ENCODE results near the gene CPTP. TPM values are rescaled to one million over a fixed set of nuclear protein-coding genes. Genes with fewer than 3 reads are reported as not detected.

Gene CPTP
- total and polyA plus RNA-seq, 2 of the 13 experiments (the other 11 are each of a cell fraction or from before 2014, with no cell fraction given): 5.5 to 9.3 TPM

DNA sequence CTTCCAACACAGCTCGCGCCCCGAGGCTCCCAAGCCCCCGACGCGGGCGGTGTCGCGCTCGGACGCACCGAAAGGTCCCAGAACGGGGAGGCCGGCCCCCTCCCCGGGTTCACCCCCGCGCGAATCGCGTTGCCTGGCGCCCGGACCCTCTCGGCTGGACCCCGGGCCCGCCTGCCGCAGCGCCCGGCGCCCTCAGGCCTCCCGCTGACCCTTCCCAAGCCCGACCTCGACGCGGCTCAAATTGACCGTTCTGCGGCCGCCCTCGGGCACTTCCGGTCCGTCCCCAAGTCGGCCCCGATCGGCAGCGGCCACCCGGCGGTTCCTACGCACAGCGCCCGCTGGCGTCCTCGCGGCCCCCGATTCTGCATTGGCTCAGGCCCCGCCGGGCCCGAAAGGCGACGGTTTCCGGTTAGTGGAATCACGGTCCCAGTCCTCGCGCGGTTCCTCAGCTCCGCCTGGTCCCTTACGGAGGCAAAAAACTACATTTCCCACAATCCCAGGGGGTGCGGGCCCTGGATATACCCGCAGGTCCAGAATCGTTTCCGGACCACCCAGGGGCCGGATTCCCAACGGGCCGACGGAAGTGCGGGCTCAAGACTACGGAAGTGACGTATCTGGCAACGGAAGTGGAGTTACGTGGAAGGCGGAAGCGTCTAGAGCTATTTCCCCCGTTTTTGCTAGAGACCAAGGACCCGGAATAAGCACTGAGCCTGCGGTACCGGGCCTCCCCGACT is 50.5 kb downstream of the CPTP start, which contains the start of gene AURKAIP1 (continued):
- TF ChIP-seq ISL2 (CRISPR knock-in tag; IDR thresholded peaks at IDR 0.05): peak; percentile 90
- TF ChIP-seq SMAD1 (CRISPR knock-in tag; IDR thresholded peaks at IDR 0.05; ENCODE audit: borderline replicate concordance, low read depth): peak; percentile 91; the same call in 1 of the 2 replicates
- TF ChIP-seq, protein P1, sequence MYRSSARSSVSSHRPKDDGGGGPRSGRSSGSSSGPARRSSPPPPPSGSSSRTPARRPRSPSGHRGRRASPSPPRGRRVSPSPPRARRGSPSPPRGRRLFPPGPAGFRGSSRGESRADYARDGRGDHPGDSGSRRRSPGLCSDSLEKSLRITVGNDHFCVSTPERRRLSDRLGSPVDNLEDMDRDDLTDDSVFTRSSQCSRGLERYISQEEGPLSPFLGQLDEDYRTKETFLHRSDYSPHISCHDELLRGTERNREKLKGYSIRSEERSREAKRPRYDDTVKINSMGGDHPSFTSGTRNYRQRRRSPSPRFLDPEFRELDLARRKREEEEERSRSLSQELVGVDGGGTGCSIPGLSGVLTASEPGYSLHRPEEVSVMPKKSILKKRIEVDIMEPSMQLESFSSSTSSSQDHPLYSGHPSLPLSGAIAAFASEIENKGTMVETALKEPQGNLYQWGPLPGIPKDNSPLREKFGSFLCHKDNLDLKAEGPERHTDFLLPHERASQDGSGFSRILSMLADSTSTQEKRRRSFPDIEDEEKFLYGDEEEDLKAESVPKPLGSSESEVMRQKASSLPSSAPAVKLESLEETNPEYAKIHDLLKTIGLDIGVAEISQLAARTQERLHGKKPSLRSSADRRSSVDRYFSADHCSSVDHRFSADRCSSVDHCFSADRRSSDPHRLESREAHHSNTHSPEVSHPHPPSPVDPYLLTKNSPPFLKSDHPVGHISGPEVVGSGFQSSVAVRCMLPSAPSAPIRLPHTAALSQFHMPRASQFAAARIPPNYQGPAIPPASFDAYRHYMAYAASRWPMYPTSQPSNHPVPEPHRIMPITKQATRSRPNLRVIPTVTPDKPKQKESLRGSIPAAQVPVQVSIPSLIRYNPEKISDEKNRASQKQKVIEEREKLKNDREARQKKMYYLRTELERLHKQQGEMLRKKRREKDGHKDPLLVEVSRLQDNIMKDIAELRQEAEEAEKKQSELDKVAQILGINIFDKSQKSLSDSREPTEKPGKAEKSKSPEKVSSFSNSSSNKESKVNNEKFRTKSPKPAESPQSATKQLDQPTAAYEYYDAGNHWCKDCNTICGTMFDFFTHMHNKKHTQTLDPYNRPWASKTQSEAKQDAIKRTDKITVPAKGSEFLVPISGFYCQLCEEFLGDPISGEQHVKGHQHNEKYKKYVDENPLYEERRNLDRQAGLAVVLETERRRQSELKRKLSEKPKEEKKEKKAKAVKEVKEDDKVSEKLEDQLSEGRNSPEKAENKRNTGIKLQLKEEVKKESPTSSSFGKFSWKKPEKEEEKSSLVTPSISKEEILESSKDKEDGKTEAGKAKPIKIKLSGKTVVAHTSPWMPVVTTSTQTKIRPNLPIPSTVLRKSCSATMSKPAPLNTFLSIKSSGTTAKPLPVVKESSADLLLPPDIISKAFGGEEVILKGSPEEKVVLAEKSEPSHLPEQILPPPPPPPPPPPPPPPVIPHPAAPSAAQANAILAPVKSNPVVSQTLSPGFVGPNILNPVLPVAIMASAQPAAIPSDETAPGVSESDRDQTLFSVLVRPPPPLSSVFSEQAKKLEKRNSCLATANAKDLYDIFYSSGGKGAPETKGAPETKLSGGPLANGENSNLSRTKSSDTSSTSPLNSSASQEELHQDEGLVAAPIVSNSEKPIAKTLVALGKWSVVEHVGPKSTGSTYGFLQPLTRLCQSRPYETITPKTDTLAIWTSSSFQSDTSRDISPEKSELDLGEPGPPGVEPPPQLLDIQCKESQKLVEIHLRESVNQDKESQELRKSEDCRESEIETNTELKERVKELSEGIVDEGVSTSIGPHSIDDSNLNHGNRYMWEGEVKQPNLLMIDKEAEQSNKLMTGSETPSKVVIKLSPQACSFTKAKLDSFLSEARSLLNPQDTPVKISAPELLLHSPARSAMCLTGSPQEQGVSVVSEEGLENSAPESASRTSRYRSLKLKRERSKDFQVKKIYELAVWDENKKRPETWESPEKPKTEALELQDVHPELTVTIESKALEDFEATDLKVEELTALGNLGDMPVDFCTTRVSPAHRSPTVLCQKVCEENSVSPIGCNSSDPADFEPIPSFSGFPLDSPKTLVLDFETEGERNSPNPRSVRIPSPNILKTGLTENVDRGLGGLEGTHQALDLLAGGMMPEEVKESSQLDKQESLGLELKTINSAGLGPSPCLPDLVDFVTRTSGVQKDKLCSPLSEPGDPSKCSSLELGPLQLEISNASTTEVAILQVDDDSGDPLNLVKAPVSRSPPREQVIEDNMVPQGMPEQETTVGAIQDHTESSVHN (CRISPR knock-in tag; IDR thresholded peaks at IDR 0.05): peak; percentile 68; the same call in 1 of the 2 replicates
- no peak for TF ChIP-seq POLR2AphosphoS2 (IDR thresholded peaks at IDR 0.05; ENCODE audit: low read depth, low read length)
- peak; percentile 96 for TF ChIP-seq ZBTB38 (CRISPR knock-in tag; IDR thresholded peaks at IDR 0.05)
- TF ChIP-seq RARA (CRISPR knock-in tag; IDR thresholded peaks at IDR 0.05): peak; percentile 68
- no peak for TF ChIP-seq ZNF121 (CRISPR knock-in tag; IDR thresholded peaks at IDR 0.05)
- TF ChIP-seq RAD21 (CRISPR knock-in tag; IDR thresholded peaks at IDR 0.05): peak; percentile 71
- no peak; the same call in 1 of the 2 replicates for TF ChIP-seq ZNF567 (CRISPR knock-in tag; IDR thresholded peaks at IDR 0.05; ENCODE audit: borderline replicate concordance)
- TF ChIP-seq MYNN (CRISPR knock-in tag; IDR thresholded peaks at IDR 0.05; ENCODE audit: low read depth): 0 out of 2 replicates have a peak, but pooled peaks have one; percentile 63
- TF ChIP-seq MED1 (CRISPR knock-in tag; IDR thresholded peaks at IDR 0.05): peak; percentile 91
- TF ChIP-seq MIER3 (CRISPR knock-in tag; IDR thresholded peaks at IDR 0.05; ENCODE audit: borderline replicate concordance): peak; percentile 87; the same call in 1 of the 2 replicates
- no peak for TF ChIP-seq ATAD3A (CRISPR knock-in tag; IDR thresholded peaks at IDR 0.05)
- peak; percentile 30; the same call in 1 of the 2 replicates for TF ChIP-seq FOXK2 (IDR thresholded peaks at IDR 0.05)
- peak; percentile 59; the same call in 1 of the 2 replicates for TF ChIP-seq NR2F2 (IDR thresholded peaks at IDR 0.05; ENCODE audit: borderline replicate concordance, low read depth)
- TF ChIP-seq, protein P2, sequence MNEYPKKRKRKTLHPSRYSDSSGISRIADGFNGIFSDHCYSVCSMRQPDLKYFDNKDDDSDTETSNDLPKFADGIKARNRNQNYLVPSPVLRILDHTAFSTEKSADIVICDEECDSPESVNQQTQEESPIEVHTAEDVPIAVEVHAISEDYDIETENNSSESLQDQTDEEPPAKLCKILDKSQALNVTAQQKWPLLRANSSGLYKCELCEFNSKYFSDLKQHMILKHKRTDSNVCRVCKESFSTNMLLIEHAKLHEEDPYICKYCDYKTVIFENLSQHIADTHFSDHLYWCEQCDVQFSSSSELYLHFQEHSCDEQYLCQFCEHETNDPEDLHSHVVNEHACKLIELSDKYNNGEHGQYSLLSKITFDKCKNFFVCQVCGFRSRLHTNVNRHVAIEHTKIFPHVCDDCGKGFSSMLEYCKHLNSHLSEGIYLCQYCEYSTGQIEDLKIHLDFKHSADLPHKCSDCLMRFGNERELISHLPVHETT (CRISPR knock-in tag; conservative IDR thresholded peaks at IDR 0.05): peak; percentile 98
- TF ChIP-seq ZNF17 (CRISPR knock-in tag; IDR thresholded peaks at IDR 0.05): no peak
- TF ChIP-seq HOXA3 (CRISPR knock-in tag; IDR thresholded peaks at IDR 0.05): peak; percentile 91
- TF ChIP-seq, protein P3, sequence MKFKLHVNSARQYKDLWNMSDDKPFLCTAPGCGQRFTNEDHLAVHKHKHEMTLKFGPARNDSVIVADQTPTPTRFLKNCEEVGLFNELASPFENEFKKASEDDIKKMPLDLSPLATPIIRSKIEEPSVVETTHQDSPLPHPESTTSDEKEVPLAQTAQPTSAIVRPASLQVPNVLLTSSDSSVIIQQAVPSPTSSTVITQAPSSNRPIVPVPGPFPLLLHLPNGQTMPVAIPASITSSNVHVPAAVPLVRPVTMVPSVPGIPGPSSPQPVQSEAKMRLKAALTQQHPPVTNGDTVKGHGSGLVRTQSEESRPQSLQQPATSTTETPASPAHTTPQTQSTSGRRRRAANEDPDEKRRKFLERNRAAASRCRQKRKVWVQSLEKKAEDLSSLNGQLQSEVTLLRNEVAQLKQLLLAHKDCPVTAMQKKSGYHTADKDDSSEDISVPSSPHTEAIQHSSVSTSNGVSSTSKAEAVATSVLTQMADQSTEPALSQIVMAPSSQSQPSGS (CRISPR knock-in tag; IDR thresholded peaks at IDR 0.05): peak; percentile 95
